Mesothelial cell of epicardium (in vitro differentiated cells): Measurements from ENCODE around the gene HEATR9. TPM values are rescaled to one million over a fixed set of nuclear protein-coding genes. Genes with fewer than 3 reads are reported as not detected.

ENCODE experiments used
- DNase-seq, 2 experiments: peaks; one replicate each; pipeline ENCODE4 v3.0.0; 2021; ENCODE audit warnings: low spot score in 2 of 2; ENCODE audit not compliant: unreplicated experiment in 2 of 2
- H3K27ac Mint-ChIP-seq: 2 replicates; pipeline ENCODE4 v1.8.0; 2021; ENCODE audit warnings: mixed read lengths
- H3K27me3 Mint-ChIP-seq: 2 replicates; pipeline ENCODE4 v1.8.0; 2021; ENCODE audit warnings: low read depth, mixed read lengths
- H3K36me3 Mint-ChIP-seq: 2 replicates; pipeline ENCODE4 v1.8.0; 2021; ENCODE audit warnings: mixed read lengths
- H3K4me1 Mint-ChIP-seq: 2 replicates; pipeline ENCODE4 v1.8.0; 2021; ENCODE audit warnings: mixed read lengths
- H3K4me3 Mint-ChIP-seq: 2 replicates; pipeline ENCODE4 v1.8.0; 2021; ENCODE audit warnings: mild to moderate bottlenecking, moderate library complexity, mixed read lengths
- H3K9me3 Mint-ChIP-seq: 2 replicates; pipeline ENCODE4 v1.8.0; 2021; ENCODE audit warnings: mixed read lengths
- CTCF ChIP-seq: fragments of 200-600 bp; sonication (generic); IDR thresholded peaks from one replicate; pipeline ENCODE4 v1.5.0; 2021; ENCODE audit warnings: antibody characterized with exemption; ENCODE audit not compliant: unreplicated experiment
- total RNA-seq: library from RNA; stranded (reverse); gene quantifications from 3 replicates; pipeline ENCODE4 v1.2.1, GENCODE V29; 2021

Gene HEATR9
- not detected in 3 replicates for total RNA-seq

GRCh38 chr17:35868737-35869136 is at the start of gene HEATR9:
HEATR9 (minus strand) TSS chr17:35868891; CDS start chr17:35868742, 149 bp downstream.
- Mint-ChIP-seq H3K9me3 (no peaks in the 10 kb centered on the region), H3K27ac (no peak within 1 kb of the TSS), H3K4me1 (peaks cover 8% of the 10 kb centered on the region), H3K36me3 (no peaks in the 10 kb centered on the region), H3K4me3 (no peak within 1 kb of the TSS), H3K27me3 (no peaks in the 10 kb centered on the region)
- DNase-seq = no peak
- TF ChIP-seq CTCF = no peak

- DNase-seq = no peak
- Mint-ChIP-seq H3K27me3 (no peaks in the 10 kb centered on the region), H3K4me3 (no peak overlapping the region)
Measured at GRCh38 chr17:35917519-35918213, 49.0 kb upstream of the HEATR9 start.

GRCh38 chr17:35915153-35915964 is 46.7 kb upstream of the HEATR9 start:
- H3K4me3 Mint-ChIP-seq = no peak overlapping the region
- H3K27me3 Mint-ChIP-seq = no peaks in the 10 kb centered on the region
- H3K9me3 Mint-ChIP-seq = peaks cover 21% of the 10 kb centered on the region
- peaks cover 2% of the 10 kb centered on the region for H3K36me3 Mint-ChIP-seq
- no peak for TF ChIP-seq CTCF
- H3K27ac Mint-ChIP-seq = no peak overlapping the region
- no peaks in the 10 kb centered on the region for H3K4me1 Mint-ChIP-seq
- no peak for DNase-seq

More at GRCh38 chr17:35917519-35918213, 49.0 kb upstream of the HEATR9 start:
- Mint-ChIP-seq H3K4me1 (no peaks in the 10 kb centered on the region), H3K27ac (no peak overlapping the region), H3K36me3 (peaks cover 2% of the 10 kb centered on the region), H3K9me3 (peaks cover 21% of the 10 kb centered on the region)
- TF ChIP-seq CTCF = no peak

GRCh38 chr17:35914354-35914753 is 45.7 kb upstream of the HEATR9 start:
- no peak overlapping the region for H3K4me3 Mint-ChIP-seq
- H3K9me3 Mint-ChIP-seq = peaks cover 21% of the 10 kb centered on the region
- no peaks in the 10 kb centered on the region for H3K4me1 Mint-ChIP-seq
- no peaks in the 10 kb centered on the region for H3K27me3 Mint-ChIP-seq
- DNase-seq = no peak
- H3K27ac Mint-ChIP-seq = no peak overlapping the region
- TF ChIP-seq CTCF = no peak
- peaks cover 2% of the 10 kb centered on the region for H3K36me3 Mint-ChIP-seq

GRCh38 chr17:35913609-35914008 is 44.9 kb upstream of the HEATR9 start:
- no peak overlapping the region for H3K27ac Mint-ChIP-seq
- peaks cover 2% of the 10 kb centered on the region for H3K36me3 Mint-ChIP-seq
- H3K9me3 Mint-ChIP-seq = peaks cover 27% of the 10 kb centered on the region
- H3K4me3 Mint-ChIP-seq = no peak overlapping the region
- DNase-seq = no peak
- no peak for TF ChIP-seq CTCF
- H3K4me1 Mint-ChIP-seq = no peaks in the 10 kb centered on the region
- H3K27me3 Mint-ChIP-seq = no peaks in the 10 kb centered on the region
